H9 (cell line): ENCODE results near the gene PLCB1. TPM values are rescaled to one million over a fixed set of nuclear protein-coding genes. Genes with fewer than 3 reads are reported as not detected.

Source experiments
- DNase-seq: peaks from one replicate; pipeline ENCODE4 v3.0.0-alpha.2; 2017
- H2AFZ ChIP-seq: one replicate; pipeline ENCODE4 v1.6.1; 2013; ENCODE audit warnings: mild to moderate bottlenecking, low read length, control low read depth, moderate library complexity
- H2AK5ac ChIP-seq: 2 replicates; pipeline ENCODE4 v1.6.1; 2013; ENCODE audit warnings: low read length, control low read depth, mixed read lengths; ENCODE audit not compliant: insufficient read length
- H2BK120ac ChIP-seq: one replicate; pipeline ENCODE4 v1.6.1; 2013; ENCODE audit warnings: low read depth, mild to moderate bottlenecking, low read length, control low read depth, inconsistent platforms; ENCODE audit not compliant: poor library complexity, severe bottlenecking
- H2BK12ac ChIP-seq: 2 replicates; pipeline ENCODE4 v1.6.1; 2013; ENCODE audit warnings: low read length, control low read depth, mixed read lengths, low read depth; ENCODE audit not compliant: insufficient read length
- H2BK15ac ChIP-seq: 2 replicates; pipeline ENCODE4 v1.6.1; 2013; ENCODE audit warnings: low read depth, low read length, control low read depth
- H2BK20ac ChIP-seq: one replicate; pipeline ENCODE4 v1.6.1; 2013; ENCODE audit warnings: low read depth, mild to moderate bottlenecking, low read length, control low read depth, inconsistent platforms; ENCODE audit not compliant: poor library complexity, severe bottlenecking
- H2BK5ac ChIP-seq: 2 replicates; pipeline ENCODE4 v1.6.1; 2013; ENCODE audit warnings: low read length, control low read depth, mixed read lengths; ENCODE audit not compliant: insufficient read length
- H3K14ac ChIP-seq: 2 replicates; pipeline ENCODE4 v1.6.1; 2013; ENCODE audit warnings: low read length, control low read depth; ENCODE audit not compliant: insufficient read depth
- H3K18ac ChIP-seq: 2 replicates; pipeline ENCODE4 v1.6.1; 2013; ENCODE audit warnings: low read depth, mild to moderate bottlenecking, mixed read lengths, low read length, control low read depth; ENCODE audit not compliant: insufficient read length
- H3K23ac ChIP-seq: 2 replicates; pipeline ENCODE4 v1.6.1; 2013; ENCODE audit warnings: low read length, control low read depth, mixed read lengths, low read depth; ENCODE audit not compliant: insufficient read length
- H3K23me2 ChIP-seq: 2 replicates; pipeline ENCODE4 v1.6.1; 2013; ENCODE audit warnings: low read depth, mild to moderate bottlenecking, mixed read lengths, low read length, control low read depth; ENCODE audit not compliant: insufficient read length, poor library complexity, severe bottlenecking
- H3K27ac ChIP-seq: 2 replicates; pipeline ENCODE4 v1.5.1; 2013; ENCODE audit warnings: low read length, control low read depth, mixed read lengths, low read depth; ENCODE audit not compliant: insufficient read length
- H3K27me3 ChIP-seq: 2 replicates; pipeline ENCODE4 v1.6.1; 2013; ENCODE audit warnings: low read length, control low read depth, inconsistent platforms; ENCODE audit not compliant: insufficient read depth
- H3K4ac ChIP-seq: 2 replicates; pipeline ENCODE4 v1.6.1; 2013; ENCODE audit warnings: low read depth, mild to moderate bottlenecking, control low read depth, inconsistent platforms, low read length, moderate library complexity
- H3K4me1 ChIP-seq: 2 replicates; pipeline ENCODE4 v1.6.1; 2013; ENCODE audit warnings: low read length, control low read depth, inconsistent platforms; ENCODE audit not compliant: insufficient read depth
- H3K4me2 ChIP-seq: 2 replicates; pipeline ENCODE4 v1.6.1; 2013; ENCODE audit warnings: low read length, control low read depth, mixed read lengths; ENCODE audit not compliant: insufficient read length, insufficient read depth
- H3K56ac ChIP-seq: 2 replicates; pipeline ENCODE4 v1.6.1; 2013; ENCODE audit warnings: low read depth, mild to moderate bottlenecking, mixed read lengths, low read length, control low read depth; ENCODE audit not compliant: insufficient read length
- H3K79me1 ChIP-seq: 2 replicates; pipeline ENCODE4 v1.6.1; 2013; ENCODE audit warnings: low read depth, mild to moderate bottlenecking, moderate library complexity, low read length, control low read depth, inconsistent platforms; ENCODE audit not compliant: insufficient read depth, poor library complexity, severe bottlenecking
- H3K79me2 ChIP-seq: 2 replicates; pipeline ENCODE4 v1.6.1; 2013; ENCODE audit warnings: low read length, control low read depth, inconsistent platforms; ENCODE audit not compliant: insufficient read depth
- H3K9ac ChIP-seq: 2 replicates; pipeline ENCODE4 v1.6.1; 2013; ENCODE audit warnings: low read length, control low read depth, mixed read lengths; ENCODE audit not compliant: insufficient read length; ENCODE audit errors: extremely low read depth
- H3K9me3 ChIP-seq: one replicate; pipeline ENCODE4 v1.6.1; 2013; ENCODE audit warnings: low read depth, low read length, inconsistent platforms; ENCODE audit not compliant: control insufficient read depth
- H3T11ph ChIP-seq: one replicate; pipeline ENCODE4 v1.6.1; 2013; ENCODE audit warnings: mild to moderate bottlenecking, low read length, control low read depth, inconsistent platforms
- H4K20me1 ChIP-seq: one replicate; pipeline ENCODE4 v1.6.1; 2013; ENCODE audit not compliant: control insufficient read depth, insufficient read length, insufficient read depth
- H4K5ac ChIP-seq: 2 replicates; pipeline ENCODE4 v1.6.1; 2013; ENCODE audit warnings: low read depth, mild to moderate bottlenecking, mixed read lengths, low read length, control low read depth; ENCODE audit not compliant: insufficient read length
- H4K8ac ChIP-seq: replicated peaks from 2 replicates; pipeline ENCODE4 v1.6.1; 2013; ENCODE audit warnings: low read length, control low read depth, mixed read lengths, low read depth; ENCODE audit not compliant: insufficient read length
- H4K91ac ChIP-seq: 2 replicates; pipeline ENCODE4 v1.6.1; 2013; ENCODE audit warnings: low read depth, mild to moderate bottlenecking, moderate library complexity, mixed read lengths, low read length, control low read depth; ENCODE audit not compliant: insufficient read length
- H3K27ac Mint-ChIP-seq, 3 experiments: 2 replicates in 2 of 3; 3 replicates in 1 of 3; pipeline ENCODE4 v1.8.0; 2020 to 2021; ENCODE audit warnings: mixed read lengths in 3 of 3, mild to moderate bottlenecking in 1 of 3, moderate library complexity in 1 of 3
- H3K27me3 Mint-ChIP-seq: 2 replicates; pipeline ENCODE4 v1.8.0; 2021; ENCODE audit warnings: low read depth, mild to moderate bottlenecking, moderate library complexity, mixed read lengths
- H3K36me3 Mint-ChIP-seq, 3 experiments: 2 replicates in 2 of 3; 3 replicates in 1 of 3; pipeline ENCODE4 v1.8.0; 2020 to 2021; ENCODE audit warnings: low read depth in 3 of 3, mixed read lengths in 3 of 3; ENCODE audit not compliant: insufficient read depth in 1 of 3
- H3K4me1 Mint-ChIP-seq, 2 experiments: 2 replicates each; pipeline ENCODE4 v1.8.0; 2020; ENCODE audit warnings: mixed read lengths in 2 of 2
- H3K4me3 Mint-ChIP-seq, 2 experiments: 2 replicates in 1 of 2; 3 replicates in 1 of 2; pipeline ENCODE4 v1.8.0; 2020 to 2021; ENCODE audit warnings: mild to moderate bottlenecking in 2 of 2, mixed read lengths in 2 of 2, moderate library complexity in 1 of 2
- H3K9me3 Mint-ChIP-seq, 2 experiments: 2 replicates in 1 of 2; 3 replicates in 1 of 2; pipeline ENCODE4 v1.8.0; 2020; ENCODE audit warnings: mild to moderate bottlenecking in 2 of 2, mixed read lengths in 2 of 2, moderate library complexity in 1 of 2
- CTCF ChIP-seq: fragments of 200-600 bp; sonication (generic); conservative IDR thresholded peaks from 3 replicates; pipeline ENCODE4 v1.8.0; 2021; ENCODE audit warnings: antibody characterized with exemption, mild to moderate bottlenecking
- WGBS: extraction: QIAGEN DNeasy Blood & Tissue Kit; methylation state at CpG from one replicate; pipeline ENCODE4 v1.1.7; 2013; ENCODE audit warnings: missing lambda C conversion rate, low lambda C conversion rate, mixed read lengths; ENCODE audit not compliant: insufficient read length; ENCODE audit errors: extremely low coverage; 5-methylcytosine and 5-hydroxymethylcytosine counted together
- total RNA-seq: library from RNA; stranded (reverse); gene quantifications from 2 replicates; pipeline ENCODE4 v1.2.1, GENCODE V29; 2021

The PLCB1 gene
- total RNA-seq, 1 experiment from 2014 or later: 11.5 TPM

- Histone ChIP-seq H4K5ac (no peak overlapping the region), H3K79me1 (no peaks in the 10 kb centered on the region), H3K23ac (no peak overlapping the region), H3K56ac (no peak overlapping the region), H3K4ac (no peak overlapping the region), H3K4me2 (no peak overlapping the region), H3K23me2 (no peaks in the 10 kb centered on the region), H3K14ac (no peak overlapping the region), H2BK15ac (no peak overlapping the region), H3K4me1 (peaks cover 6% of the 10 kb centered on the region; the same call in 1 of the 2 replicates), H3K27ac (no peak overlapping the region), H3K9ac (no peak overlapping the region), H2BK5ac (no peak overlapping the region), H2BK12ac (no peak overlapping the region), H2BK120ac (no peak overlapping the region), H4K20me1 (no peaks in the 10 kb centered on the region), H3K18ac (no peak overlapping the region), H3K79me2 (no peaks in the 10 kb centered on the region), H4K8ac (no peak overlapping the region), H3K9me3 (no peaks in the 10 kb centered on the region), H2AFZ (no peak overlapping the region), H4K91ac (no peak overlapping the region), H2BK20ac (no peak overlapping the region), H3K27me3 (no peaks in the 10 kb centered on the region), H3T11ph (no peak overlapping the region), H2AK5ac (no peak overlapping the region)
- DNase-seq: no peak
- TF ChIP-seq CTCF: no peak
- WGBS: no CpG with 5 or more reads among the region's 6 CpGs
- Mint-ChIP-seq H3K27me3 (no peaks in the 10 kb centered on the region; the same call in 1 of the 2 replicates), H3K4me3 (no peak overlapping the region), H3K4me1 (peaks cover 27 to 31% of the 10 kb centered on the region in 2 experiments), H3K9me3 (no peaks in the 10 kb centered on the region), H3K36me3 (no peaks in the 10 kb centered on the region), H3K27ac (no peak overlapping the region)
These were observed 671.9 kb downstream of the PLCB1 start for GRCh38 chr20:8803941-8804340.
